ENCODE results near the gene SENP7. TPM values are rescaled to one million over a fixed set of nuclear protein-coding genes. Genes with fewer than 3 reads are reported as not detected.
"Not testable (repeated sequence)": the region's sequence is repeated elsewhere in the genome, so short reads cannot be mapped to it uniquely, and the experiment has no call there.

The SENP7 gene
- total RNA-seq, 1 donor from 2014 or later: 16.5 TPM

DNA sequence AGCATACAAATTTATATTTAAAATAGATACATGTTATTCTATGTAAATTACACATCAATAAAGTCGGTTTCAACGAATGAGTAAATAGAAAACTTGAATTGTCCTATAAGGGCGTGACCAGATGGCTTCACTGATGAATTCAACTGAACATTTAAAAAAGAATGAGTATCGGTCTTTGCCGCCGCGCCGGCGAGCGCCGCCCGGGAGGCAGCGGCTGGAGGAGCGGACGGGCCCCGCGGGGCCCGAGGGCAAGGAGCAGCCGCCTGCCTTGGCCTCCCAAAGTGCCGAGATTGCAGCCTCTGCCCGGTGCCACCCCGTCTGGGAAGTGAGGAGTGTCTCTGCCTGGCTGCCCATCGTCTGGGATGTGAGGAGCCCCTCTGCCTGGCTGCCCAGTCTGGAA, 74.4 kb downstream of the SENP7 start:
- not testable (repeated sequence) for DNase-seq (ENCODE audit: low spot score)

GRCh38 chr3:101433652-101434051, 79.4 kb downstream of the SENP7 start:
- DNase-seq (ENCODE audit: low spot score): no peak

DNA sequence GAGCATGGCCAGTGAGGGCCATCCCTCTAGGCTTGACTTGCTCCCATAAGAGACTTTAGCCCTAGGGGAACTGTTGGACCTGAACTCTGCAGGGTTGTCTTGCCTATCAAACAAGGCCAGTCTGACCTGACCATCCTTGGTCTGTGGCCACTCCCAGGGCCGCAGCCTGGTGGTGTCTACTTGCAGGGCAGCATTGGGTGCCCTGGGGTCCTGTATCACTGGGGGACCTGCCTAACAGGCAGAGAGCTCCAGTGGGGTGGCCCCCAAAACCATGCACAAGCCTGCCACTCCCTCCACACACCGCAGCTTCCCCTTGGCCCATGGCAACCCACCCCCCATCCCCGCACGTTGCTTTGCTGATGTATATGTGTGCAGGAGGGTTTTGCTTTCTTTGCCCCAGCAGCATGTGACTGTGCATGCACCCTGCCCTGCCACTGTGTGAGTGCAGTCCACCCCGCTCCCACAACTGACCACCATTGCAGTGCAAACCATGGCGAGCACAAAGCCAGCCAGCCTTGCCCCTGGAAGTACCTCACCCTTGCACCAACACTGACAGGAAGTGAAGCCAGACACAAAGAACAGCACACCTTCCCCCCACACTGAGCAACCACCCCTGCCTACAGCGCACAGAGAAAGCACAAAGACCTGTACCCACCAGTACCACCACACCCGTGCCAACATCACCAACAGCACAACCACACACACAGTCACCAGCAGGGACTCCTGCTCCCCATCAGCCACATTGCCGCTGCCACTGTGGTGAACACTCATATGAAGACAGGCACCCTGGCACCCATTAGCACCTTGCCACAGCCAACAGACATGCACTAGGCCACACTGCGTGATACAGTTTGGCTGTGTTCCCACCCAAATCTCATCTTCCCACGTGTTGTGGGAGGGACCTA, 88.8 kb downstream of the SENP7 start:
- DNase-seq (ENCODE audit: low spot score): no peak

GRCh38 chr3:101418851-101419250, 94.2 kb downstream of the SENP7 start:
- DNase-seq (ENCODE audit: low spot score): no peak

DNA sequence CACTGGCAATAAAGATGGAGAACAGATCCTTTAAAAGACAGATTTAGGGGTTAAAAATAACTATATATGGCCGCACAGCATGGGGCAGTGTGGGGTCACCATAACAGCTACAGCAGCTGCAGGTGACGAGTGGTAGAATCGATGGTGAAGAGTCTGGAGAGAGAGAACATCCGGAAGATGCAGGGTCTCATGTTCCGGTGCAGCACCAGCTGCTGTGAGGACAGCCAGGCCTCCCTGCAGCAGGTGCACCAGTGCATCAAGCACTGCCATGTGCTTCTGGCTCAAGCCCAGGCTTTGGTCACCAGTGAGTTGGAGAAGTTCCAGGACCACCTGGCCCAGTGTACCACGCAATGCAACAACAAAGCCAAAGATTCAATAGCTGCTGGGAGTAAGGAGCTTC, 98.9 kb downstream of the SENP7 start:
- no peak for DNase-seq (ENCODE audit: low spot score)

DNA sequence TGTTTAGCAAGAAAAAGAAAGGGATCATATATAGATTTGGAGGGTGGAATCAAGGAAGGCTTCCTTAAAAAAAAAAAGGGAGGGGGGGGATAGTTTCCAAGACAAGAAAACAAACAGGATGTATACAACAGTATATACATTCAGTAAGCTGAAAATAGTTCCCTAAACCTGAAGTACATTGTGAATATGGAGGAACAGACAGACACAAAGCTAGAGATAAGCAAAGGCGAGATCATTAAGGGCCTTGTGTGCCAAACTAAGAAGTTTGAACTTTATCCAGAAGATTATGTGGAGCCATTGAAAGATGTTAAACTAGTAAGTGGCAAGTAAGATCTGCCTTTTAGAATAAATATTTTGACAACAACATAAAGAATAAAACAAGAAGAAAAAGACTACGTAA, 99.4 kb downstream of the SENP7 start:
- no peak for DNase-seq (ENCODE audit: low spot score)

DNA sequence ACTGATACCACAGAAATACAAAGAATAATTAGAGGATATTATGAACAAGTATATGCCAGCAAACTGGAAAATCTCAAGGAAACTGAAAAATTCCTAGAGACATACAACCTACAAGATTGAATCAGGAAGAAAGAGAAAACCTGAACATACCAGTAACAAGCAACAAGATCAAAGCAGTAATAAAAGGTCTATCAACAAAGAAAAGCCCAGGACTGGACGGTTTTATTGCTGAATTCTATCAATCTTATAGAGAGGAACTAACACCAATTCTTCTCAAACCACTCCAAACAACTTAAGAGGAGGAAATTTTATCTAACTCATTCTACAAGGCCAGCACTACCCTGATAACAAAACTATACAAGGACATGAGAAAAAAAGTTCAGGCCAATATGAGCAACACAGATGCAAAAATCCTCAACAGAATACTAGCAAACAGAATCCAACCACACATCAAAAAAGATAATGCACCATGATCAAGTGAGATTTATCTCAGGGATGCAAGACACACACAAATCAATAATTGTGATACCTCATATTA, 121.5 kb downstream of the SENP7 start:
- DNase-seq (ENCODE audit: low spot score): no peak

GRCh38 chr3:101388706-101389105, 124.3 kb downstream of the SENP7 start:
- no peak for DNase-seq (ENCODE audit: low spot score)

DNA sequence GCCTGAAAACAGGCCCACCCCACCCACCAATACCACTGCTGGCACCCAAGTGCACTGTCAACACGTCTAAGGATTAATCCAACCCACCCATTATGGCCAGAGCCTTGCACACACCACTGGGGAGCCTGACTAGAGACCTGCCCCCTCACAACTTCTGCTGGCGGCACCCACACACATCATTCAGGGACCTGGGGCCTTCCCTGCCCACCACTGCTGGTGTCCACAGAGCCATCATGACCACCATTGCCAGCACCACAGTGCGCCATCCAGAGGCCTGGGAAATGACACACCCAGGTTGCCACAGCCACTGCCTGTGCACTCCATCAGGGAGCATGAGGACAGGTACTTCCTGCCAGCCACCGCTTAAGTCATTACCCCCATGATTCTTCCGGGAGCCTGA, 125.7 kb downstream of the SENP7 start:
- DNase-seq (ENCODE audit: low spot score): no peak

- no peak for DNase-seq (ENCODE audit: low spot score)
These were observed 128.6 kb downstream of the SENP7 start for GRCh38 chr3:101384426-101384825.

DNA sequence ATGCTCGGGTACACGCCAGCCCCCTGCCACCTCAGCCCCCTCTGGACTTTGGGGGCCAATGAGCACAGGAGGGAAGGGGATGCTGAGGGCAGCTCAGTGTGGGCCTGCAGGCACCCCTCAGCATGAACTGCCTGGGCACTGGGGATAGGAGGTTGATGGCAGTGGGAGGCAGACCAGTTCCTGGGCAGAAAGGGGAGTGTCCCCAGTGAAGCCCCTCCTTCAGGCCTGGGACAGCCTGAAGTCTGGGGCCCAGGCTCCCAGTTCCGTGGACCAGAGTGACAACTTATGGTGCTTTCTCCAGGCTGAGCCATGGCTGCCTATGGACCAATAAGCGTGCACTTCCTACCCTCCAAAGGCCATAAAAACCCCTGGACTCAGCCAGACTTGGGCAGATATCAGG, 129.4 kb downstream of the SENP7 start:
- DNase-seq (ENCODE audit: low spot score): no peak

- DNase-seq (ENCODE audit: low spot score): no peak
These were observed 129.8 kb downstream of the SENP7 start for GRCh38 chr3:101383156-101383575.

- no peak for DNase-seq (ENCODE audit: low spot score)
These were observed 131.2 kb downstream of the SENP7 start for GRCh38 chr3:101381809-101382208.

DNA sequence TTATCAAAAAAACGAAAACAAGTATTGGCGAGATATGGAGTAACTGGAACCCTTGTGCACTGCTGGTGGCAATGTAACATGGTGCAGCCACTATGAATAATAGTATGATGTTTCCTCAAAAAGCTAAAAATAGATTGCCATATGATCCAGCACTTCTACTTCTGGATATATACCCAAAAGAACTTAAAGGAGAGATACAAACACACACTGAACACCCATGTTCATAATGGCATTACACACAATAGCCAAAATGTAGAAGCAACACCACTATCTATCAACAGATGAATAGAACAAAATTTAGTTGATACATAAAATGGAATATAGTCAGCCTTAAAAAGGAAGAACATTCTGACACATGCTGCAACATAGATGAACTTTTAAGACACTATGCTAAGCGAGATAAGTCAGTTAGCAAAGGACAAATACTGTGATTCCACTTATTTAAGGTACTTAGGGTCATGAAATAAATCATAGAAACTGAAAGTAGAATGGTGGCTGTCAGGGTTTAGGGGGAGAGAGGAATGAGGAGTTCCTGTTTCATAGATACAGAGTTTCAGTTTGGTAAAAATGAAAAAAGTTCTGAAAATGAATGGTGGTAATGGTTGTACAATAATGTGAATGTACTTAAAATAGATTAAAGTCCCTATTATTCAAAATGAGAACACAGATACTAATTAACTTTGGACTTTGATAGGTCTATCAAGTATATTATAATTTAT, 133.2 kb downstream of the SENP7 start:
- no peak for DNase-seq (ENCODE audit: low spot score)

- DNase-seq (ENCODE audit: low spot score): no peak
These were observed 135.2 kb downstream of the SENP7 start for GRCh38 chr3:101377796-101378195.

DNA sequence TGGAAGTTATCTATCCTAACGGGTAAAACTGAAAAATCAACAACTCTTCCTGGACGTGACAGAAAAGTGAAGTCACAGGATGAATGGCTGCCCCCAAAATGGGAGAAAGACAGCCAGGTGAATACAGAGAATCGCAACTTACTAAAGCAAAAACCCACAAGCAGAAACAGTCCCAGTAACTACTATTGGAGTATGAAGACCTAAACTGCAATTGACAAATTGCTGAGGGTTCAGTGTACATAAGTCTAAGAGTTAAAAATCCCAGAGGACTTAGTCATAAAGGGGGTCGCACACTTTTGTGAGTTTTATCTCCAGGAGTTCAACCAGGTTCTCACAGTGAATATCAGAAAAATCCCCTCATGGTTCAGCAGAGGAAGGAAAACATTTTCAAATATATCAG, 135.8 kb downstream of the SENP7 start:
- DNase-seq (ENCODE audit: low spot score): no peak

GRCh38 chr3:101375586-101375985, 137.4 kb downstream of the SENP7 start:
- no peak for DNase-seq (ENCODE audit: low spot score)

DNA sequence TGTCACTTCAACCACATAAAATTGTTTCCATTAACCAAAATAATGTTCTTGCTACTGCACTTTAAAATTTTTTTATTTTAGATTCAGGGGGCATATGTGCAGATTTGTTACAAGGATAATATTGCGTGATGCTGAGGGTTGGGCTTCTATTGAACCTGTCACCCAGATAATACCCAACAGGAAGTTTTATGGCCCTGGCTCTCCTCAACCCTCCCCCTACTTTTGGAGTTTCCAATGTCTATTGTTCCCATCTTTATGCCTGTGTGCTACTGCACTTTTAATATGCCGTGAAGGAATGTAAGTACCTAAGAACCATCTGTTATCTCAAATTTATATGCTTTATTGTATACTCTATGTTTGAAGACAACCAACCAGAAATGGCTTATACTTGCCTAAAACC, 150.6 kb downstream of the SENP7 start:
- no peak for DNase-seq (ENCODE audit: low spot score)

- no peak for DNase-seq (ENCODE audit: low spot score)
These were observed 161.2 kb downstream of the SENP7 start for GRCh38 chr3:101351829-101352228.

DNA sequence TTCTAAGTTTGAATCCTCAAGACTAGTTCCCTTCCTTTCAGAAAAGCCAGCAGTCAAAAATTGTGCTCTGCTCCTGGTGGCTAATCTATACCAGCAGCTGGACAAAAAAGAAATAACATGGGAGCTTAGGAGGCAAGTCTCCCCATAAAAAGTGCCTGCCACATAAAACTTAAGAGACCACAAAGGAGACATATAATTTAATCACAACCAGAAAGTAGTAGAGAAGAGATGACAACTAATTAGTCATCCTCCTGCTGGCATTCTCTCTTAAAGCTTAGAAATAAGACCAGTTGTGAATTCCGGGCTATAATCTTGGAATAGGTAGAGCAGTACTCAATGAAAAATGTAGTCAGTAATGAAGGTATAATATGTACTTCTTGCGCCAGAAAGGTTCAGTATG, 172.4 kb downstream of the SENP7 start:
- no peak for DNase-seq (ENCODE audit: low spot score)

DNA sequence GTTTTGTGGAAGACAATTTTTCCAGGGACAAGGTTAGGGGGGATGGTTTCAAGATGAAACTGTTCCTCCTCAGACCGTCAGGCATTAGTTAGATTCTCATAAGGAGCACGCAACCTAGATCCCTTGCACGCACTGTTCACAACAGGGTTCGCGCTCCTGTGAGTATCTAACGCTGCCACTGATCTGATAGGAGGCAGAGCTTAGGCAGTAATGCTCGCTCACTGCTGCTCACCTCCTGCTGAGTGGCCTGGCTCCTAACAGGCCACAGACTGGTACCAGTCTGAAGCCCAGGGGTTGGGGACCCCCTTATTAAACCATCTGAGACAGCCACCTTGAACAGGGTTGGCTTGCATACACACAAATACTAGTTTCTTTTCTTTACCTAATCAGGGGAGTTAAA, 179.1 kb downstream of the SENP7 start:
- DNase-seq (ENCODE audit: low spot score): no peak

GRCh38 chr3:101329016-101329673, 183.9 kb downstream of the SENP7 start:
- DNase-seq (ENCODE audit: low spot score): no peak

Data from mucosa of gallbladder (tissue), 1 donor.